CD4-positive, alpha-beta T cell treated with Interleukin-17A for 1 hour (primary cell): Measurements from ENCODE around the gene ACACB.

Experiments used
- DNase-seq: peaks from one replicate; pipeline ENCODE4 v3.0.0-alpha.2; 2020

Gene ACACB

DNA sequence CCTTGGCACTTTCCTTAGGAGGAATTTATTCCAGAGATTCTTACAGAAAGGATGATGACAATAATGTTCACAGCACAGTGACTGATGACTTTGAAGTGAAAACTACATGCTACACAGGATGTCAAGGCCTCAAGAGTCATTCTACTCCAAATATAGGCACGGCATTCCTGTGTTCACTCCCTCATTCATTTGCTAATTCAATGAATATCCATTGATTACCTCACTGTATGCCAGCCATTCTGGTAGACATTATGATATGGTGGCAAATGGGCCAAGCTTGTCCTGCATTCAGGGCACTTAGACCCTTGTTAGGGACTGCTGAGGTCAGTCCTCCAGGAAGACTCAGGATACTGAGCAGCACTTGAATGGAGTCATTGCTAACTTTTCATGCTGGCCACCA is 144.7 kb downstream of the ACACB start:
- no peak for DNase-seq

- DNase-seq, result no peak
Measured at GRCh38 chr12:109261939-109262338, 145.6 kb downstream of the ACACB start.

DNA sequence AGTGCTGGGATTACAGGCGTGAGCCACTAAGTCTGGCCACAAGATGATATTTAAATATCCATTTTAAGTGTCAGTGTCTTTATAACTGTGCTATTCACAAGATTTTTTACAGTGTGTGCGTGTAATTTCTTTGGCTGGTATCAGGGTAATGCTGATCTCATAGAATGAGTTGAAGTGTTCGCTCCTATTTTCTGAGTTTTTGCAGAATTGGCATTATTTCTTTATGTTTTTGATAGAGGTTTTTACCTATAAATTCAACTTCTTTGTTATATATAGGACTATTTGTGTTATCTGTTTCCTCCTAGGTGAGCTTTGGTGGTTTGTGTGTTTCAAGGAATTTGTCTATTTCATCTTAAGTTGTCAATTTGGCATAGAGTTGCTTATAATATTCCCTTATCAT is 147.1 kb downstream of the ACACB start:
- no peak for DNase-seq

- DNase-seq, result peak; percentile 28
Measured at GRCh38 chr12:109264095-109264942, 147.9 kb downstream of the ACACB start.

DNA sequence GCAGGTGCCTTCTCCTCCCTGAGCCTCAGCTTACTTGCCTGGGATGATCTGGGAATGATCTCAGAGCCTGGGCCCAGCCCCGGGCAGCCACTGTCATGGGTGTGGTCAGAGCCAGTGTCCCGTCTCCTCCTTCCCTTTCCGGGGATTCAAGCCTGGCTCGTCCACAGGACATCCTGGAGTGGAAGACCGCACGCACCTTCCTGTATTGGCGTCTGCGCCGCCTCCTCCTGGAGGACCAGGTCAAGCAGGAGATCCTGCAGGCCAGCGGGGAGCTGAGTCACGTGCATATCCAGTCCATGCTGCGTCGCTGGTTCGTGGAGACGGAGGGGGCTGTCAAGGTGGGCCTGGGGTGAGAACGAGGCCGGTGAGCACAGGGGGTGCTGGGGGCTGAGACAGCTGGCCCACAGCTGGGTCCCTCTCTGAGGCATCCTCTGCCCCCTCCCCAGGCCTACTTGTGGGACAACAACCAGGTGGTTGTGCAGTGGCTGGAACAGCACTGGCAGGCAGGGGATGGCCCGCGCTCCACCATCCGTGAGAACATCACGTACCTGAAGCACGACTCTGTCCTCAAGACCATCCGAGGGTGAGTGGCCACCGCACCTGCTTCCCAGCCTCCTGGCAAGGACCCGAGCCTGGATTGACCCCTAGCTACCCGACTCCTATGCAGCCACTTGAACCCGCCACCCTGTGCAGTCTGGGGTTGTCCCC is 148.7 kb downstream of the ACACB start:
- DNase-seq, result no peak

DNA sequence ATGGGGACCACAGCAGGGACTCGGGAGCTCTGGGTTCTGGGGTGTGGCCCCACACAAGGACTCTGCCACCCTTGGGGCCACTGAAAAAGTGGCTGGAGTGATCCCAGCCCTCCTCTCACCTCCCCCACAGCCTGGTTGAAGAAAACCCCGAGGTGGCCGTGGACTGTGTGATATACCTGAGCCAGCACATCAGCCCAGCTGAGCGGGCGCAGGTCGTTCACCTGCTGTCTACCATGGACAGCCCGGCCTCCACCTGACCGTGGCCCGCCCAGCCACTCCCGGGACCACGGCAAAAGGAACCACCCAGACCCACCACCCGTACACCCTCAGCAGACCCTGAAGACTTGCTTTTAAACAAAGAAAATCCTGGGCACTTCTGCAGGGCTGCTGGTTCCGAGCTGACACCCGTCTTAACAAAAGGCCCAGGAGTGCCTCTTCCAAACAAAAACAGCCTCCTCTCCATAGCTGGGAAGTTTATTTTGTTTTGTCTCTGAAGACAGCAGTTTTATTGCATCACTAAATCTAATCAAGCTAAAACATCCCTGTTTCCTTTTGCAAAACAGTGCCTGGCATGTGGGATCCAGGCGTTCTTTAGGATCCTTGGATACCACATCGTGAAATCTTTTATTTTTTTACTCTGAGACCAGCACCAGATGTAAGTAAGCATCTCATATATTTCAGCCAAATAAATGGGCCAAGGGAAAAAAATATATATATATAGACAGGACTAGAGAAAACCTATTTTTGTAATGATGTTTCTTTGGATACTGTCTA is 149.9 kb downstream of the ACACB start:
- DNase-seq, result no peak

DNA sequence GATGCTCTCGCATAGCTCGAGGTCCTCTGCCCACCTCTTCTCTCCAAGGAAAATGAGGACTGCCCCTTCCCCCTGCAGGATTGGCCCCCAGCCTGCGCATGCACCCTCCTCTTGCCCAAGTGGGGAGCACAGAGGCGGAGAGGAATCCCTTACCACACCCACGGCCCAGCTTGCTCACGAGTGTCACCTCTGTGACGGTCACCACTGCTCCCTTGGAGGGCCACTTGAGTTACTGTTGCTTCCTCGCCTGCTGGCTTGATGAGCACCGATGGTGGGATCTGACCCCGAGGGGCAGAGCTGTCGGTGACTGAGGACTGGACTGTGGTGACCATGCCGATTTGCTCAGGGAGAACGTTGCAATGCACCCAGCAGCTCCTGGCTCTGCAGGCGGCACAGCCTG is 151.0 kb downstream of the ACACB start:
- DNase-seq, result no peak

DNA sequence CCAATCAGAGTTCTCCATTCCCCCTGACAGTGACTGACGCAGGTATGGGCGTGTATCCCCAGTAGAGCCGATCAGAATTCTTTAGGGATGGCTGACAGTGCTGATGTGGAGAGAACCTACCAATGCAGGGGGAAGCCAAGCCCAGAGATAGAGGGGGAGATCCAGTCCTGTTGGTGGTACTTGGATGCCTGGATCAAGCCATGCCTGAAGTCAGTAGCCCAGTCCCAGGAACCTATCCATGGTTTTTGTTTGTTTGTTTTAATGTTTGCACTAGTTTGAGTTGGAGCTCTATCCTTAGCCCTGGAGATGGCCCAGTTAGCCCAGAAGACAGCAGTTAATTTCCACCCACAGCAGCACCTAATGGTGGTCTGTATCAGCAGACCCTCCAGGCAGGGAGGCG is 152.5 kb downstream of the ACACB start:
- no peak for DNase-seq

DNA sequence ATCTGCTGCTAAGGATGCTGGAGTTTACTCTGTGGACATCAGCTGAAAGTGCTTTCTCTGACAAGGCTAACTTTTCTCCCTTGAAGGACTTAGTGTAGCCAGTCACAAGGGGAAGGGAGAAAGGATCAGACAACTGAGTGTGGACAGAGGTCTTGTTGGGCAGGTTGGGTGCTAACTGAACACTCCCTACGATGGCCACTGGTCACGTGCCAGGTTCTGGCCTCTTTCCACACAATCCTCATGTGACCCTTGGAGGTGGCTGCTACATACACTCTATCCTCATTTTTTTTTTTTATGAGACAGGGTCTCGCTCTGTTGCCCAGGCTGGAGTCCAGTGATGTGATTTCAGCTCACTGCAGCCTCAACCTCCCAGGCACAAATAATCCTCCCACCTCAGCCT is 153.0 kb downstream of the ACACB start:
- no peak for DNase-seq

DNA sequence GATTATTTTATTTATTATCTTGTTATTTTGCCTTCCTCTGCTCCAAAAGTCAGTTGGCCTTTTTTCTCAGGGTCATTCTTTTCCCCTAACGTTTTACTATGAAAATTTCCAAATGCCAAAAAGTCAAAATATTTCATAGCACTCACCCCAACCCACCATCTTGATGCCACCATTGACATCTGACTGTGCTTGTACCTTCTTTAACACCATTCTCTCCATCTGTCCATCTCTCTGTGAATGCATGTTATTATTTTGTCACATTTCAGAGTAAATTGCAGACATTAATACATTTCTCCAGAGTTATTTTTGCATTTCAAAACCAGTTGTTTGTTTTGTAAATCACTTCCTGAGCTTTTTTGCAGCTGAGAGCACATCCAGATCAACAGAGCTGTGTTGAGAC is 154.1 kb downstream of the ACACB start:
- no peak for DNase-seq

DNA sequence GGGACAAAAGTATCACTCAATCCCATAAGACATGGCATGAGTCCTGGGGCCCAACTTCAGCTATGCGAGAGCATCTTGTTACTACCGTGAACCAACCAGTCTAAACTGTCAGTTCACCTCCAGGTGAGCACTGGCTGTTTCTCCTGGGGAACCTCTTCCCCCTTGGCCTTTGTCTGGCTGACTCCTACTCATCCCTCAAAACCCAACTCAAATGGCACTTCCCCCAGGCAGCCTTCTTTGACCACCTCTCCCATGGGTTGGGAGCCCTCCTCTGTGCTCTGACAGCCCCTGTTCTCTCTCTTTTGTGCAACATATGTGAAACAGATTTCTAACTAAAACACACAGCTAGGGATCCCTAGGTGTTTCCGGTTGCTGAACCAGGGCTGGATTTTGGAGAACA is 155.0 kb downstream of the ACACB start:
- no peak for DNase-seq

DNA sequence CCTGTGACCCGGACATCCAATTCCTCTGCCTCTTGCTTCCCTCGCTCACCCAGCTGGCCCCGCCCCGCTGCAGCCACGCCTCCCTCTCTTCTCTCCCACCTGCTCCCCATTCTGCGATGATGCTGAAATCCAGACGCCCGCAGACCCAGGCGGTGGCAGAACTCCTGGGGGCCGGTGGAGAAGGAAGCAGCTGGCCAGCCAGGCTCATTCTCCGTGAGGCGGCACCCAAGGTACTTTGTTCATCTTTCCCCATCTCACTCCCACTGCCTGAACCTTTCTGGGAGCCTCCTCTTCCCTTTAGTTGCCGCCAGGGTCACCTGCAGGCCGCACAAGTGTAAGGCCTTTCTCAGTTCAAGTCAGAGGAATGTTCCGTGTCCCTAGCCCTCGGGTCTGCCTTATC is 157.0 kb downstream of the ACACB start:
- no peak for DNase-seq

DNA sequence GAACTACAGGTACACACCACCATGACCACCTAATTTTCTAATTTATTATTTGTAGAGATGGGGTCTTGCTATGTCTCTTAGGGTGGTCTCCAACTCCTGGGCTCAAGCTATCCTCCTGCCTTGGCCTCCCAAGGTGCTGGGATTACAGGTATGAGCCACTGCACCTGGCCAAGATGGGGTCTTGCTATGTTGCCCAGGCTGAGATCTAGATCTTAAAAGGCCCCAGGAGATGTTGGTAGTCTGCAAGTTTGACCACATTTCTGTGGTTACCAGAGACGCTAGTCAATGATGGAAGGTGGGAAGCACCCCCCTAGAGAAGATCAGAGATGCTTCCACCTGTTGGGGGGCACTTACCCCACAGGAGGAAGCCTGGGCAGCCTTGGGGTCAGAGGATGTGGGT is 158.0 kb downstream of the ACACB start:
- no peak for DNase-seq

- no peak for DNase-seq
Measured at GRCh38 chr12:109275173-109275572, 158.8 kb downstream of the ACACB start.

DNA sequence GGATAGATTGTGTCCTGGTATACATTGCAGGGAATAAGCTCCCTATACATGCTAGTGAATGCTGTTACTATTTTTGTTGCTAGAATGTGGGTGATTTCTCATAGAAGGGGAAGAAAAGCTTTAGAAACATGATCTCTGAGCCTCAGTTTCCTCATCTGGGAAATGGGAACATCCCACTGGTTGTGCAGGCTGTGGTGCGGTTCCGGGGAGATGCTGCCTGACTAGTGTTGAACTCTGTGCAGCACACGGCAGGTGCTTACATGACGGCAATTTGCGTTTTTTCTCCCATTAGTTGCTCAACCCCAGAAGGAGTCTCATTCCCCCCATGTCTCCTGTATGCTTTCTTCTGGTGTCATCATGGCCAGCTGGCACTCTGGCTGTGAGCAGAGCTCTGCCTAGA is 159.8 kb downstream of the ACACB start:
- no peak for DNase-seq

DNA sequence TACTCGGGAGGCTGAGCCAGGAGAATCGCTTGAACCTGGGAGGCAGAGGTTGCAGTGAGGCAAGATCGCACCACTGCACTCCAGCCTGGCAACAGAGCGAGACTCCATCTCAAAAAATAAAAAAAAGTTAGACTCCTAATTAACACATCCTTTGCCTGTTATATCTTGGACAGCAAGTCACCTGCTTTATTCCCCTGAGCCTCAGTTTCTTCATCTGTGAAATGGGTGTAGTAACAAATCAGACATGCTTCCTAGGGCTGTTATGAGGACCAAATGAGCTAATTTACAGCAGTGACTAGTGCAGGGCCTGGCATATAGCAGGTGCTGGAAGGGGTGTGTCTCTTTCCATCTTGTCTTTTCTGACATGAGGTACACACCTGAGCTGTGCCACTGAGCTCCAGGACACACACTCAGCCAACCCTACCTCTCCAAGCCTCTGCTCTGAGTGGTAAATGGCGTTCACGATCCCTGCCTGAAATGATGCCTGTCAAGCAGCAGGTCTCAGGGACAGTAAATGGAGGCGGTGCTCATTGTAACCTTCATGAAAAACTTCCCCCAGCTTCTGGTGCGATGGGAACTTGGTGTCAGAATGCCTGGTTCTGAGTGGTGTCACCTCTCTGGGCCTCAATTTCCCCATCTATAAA is 161.0 kb downstream of the ACACB start:
- no peak for DNase-seq

DNA sequence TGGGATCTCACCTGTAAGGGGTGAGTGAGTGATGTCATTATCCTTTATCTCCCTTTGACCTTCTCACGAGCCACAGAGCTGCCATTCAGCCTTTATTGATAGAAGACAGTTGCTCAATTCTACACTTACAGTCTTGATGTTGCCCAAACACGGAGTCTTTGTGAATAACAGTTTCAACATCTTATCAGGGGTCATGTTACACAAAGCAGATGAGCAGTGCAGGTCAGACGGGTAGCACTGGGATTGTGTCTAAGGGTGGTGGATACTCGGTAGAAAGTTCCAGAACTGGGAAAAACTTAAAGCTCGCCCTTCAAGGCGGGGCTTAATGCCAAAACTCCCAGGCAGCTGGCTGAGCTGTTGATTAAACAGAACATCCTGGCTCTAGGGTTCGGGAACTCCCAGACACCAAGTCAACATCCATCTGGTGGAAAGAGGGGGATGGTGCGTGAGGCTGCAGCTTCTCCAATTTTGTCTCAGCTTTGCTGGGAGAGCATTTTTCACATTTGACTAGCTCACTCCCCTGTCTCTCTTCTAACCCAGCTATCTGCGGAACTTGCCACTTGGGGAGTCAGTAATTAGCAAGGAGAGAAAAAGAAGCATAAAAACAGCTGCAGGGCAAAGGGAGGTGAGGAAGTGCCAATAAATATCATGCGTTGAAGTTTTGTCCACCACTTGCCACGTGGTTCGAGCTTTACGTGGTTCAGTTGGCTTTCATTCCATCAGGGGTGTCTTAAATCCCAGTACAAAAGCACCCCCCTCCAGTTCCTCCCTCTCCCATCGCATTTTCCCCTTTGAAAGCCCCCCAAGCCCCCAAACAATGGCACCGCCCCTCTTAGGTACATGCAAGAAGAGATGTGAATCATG is 161.7 kb downstream of the ACACB start:
- DNase-seq, result no peak

- DNase-seq, result no peak
Measured at GRCh38 chr12:109278912-109279311, 162.5 kb downstream of the ACACB start.

GRCh38 chr12:109279525-109279924 is 163.1 kb downstream of the ACACB start:
- no peak for DNase-seq

DNA sequence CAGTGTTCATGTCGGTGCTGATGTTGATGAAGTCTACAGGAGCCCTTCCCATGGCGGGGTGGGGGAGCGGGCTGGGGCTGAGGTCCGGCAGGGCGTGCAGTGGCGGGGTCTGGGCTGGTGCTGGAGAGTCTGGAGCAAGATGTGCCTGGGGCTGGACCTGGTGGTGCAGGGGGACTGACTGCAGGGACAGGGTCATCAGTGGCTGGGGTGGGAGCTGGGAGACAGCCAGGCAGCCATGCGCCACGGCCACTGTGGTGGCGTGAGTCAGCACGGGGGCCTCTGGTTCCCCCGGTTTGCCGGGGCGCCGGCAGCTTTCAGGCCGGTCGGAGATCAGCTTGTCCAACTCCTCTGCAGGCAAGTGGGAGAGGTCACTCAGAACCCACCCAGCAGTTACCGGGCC is 165.1 kb downstream of the ACACB start:
- DNase-seq, result no peak

DNA sequence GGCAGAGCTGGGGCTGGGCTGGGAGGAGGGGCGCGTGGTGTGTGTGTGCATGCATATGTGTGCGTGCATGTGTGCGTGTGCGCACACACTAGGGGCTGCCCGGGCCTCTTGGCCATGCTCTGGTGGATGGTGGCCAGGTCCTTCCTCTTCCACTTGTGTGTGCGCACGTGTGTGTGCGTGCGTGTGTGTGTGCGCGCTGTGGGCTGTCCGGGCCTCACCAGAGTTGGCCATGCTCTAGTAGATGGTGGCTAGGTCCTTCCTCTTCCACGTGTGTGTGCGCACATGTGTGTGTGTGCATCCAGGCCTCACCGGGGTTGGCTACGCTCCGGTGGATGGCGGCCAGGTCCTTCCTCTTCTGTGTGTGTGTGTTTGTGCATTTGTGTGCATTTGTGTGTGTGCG is 168.0 kb downstream of the ACACB start:
- DNase-seq, result no peak

- DNase-seq, result no peak
Measured at GRCh38 chr12:109286252-109286651, 169.9 kb downstream of the ACACB start.
